ENCODE results near the gene PHF11. TPM values are rescaled to one million over a fixed set of nuclear protein-coding genes. Genes with fewer than 3 reads are reported as not detected.

PHF11 gene
- total RNA-seq, 1 donor from 2014 or later, result 16.4 TPM

DNA sequence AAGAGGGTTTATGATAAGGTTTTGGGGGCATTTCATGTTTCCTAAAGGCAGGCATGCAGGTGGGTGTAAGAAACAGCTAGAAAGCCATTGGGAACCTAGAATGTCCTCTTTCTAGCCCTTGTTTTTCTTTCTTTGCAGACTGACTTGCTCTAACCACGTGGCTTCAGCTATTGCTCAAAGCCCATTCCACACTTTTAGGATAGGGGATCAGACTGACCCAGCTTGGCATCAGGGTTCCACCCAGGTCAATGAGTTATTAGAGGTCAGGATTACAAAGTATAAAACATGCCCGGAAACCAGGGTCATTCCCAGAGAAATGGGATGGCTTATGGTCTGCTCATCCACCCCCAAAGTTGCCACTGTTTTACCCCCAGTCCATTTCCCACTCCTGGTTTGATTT lies 16.8 kb downstream of the PHF11 start:
- Mint-ChIP-seq H3K36me3 (ENCODE audit: low read depth, unreplicated experiment) (peaks cover 17% of the 10 kb centered on the region), H3K4me3 (ENCODE audit: unreplicated experiment) (no peak overlapping the region), H3K27me3 (ENCODE audit: unreplicated experiment) (peaks cover 2% of the 10 kb centered on the region), H3K4me1 (ENCODE audit: unreplicated experiment) (no peaks in the 10 kb centered on the region), H3K9me3 (ENCODE audit: unreplicated experiment) (no peaks in the 10 kb centered on the region), H3K27ac (ENCODE audit: unreplicated experiment) (no peak overlapping the region)
- TF ChIP-seq, protein P1, sequence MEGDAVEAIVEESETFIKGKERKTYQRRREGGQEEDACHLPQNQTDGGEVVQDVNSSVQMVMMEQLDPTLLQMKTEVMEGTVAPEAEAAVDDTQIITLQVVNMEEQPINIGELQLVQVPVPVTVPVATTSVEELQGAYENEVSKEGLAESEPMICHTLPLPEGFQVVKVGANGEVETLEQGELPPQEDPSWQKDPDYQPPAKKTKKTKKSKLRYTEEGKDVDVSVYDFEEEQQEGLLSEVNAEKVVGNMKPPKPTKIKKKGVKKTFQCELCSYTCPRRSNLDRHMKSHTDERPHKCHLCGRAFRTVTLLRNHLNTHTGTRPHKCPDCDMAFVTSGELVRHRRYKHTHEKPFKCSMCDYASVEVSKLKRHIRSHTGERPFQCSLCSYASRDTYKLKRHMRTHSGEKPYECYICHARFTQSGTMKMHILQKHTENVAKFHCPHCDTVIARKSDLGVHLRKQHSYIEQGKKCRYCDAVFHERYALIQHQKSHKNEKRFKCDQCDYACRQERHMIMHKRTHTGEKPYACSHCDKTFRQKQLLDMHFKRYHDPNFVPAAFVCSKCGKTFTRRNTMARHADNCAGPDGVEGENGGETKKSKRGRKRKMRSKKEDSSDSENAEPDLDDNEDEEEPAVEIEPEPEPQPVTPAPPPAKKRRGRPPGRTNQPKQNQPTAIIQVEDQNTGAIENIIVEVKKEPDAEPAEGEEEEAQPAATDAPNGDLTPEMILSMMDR (IDR thresholded peaks at IDR 0.05; ENCODE audit: unreplicated experiment), result no peak
- DNase-seq (ENCODE audit: low spot score), result no peak

DNA sequence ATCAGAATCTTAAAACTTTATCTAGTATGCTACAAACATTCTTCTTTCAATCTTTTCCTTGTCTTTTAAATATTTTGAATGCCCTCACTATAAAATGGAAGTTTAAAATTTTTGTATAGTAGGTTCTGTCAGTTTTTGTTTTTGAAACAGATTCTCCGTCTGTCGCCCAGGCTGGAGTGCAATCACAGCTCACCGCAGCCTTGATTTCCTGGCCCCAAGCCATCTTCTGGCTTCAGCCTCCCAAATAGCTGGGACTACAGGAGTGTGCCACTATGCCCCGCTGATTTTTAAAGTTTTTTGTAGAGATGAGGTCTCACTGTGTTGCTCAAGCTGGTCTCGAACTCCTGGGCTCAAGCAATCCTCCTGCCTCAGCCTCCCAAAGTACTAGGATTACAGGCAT lies 20.7 kb downstream of the PHF11 start:
- Mint-ChIP-seq H3K27me3 (ENCODE audit: unreplicated experiment) (peaks cover 2% of the 10 kb centered on the region), H3K4me3 (ENCODE audit: unreplicated experiment) (no peak overlapping the region), H3K27ac (ENCODE audit: unreplicated experiment) (no peak overlapping the region), H3K9me3 (ENCODE audit: unreplicated experiment) (no peaks in the 10 kb centered on the region), H3K36me3 (ENCODE audit: low read depth, unreplicated experiment) (peaks cover 19% of the 10 kb centered on the region), H3K4me1 (ENCODE audit: unreplicated experiment) (no peaks in the 10 kb centered on the region)
- TF ChIP-seq, protein P1 (IDR thresholded peaks at IDR 0.05; ENCODE audit: unreplicated experiment), result no peak
- DNase-seq (ENCODE audit: low spot score), result no peak

DNA sequence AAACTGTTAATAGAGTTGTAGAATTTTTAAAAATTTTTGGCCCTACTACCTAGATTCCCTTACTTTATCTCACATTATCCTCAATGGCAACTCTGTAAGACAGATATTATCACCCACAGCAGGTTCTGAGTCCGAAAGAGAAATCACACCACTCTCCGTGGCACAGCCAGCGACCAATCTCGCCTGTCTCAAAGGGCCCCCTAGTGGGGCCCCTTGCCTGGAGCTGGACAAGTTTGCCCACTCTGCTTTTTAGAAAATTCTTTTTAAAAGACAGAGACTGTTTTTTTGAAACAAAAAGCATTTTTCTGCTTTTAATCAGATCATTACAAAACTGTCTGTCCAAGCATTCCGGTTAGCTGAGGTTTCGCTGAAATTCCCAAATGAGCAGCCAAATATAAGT lies 21.7 kb downstream of the PHF11 start:
- H3K36me3 Mint-ChIP-seq (ENCODE audit: low read depth, unreplicated experiment), result peaks cover 19% of the 10 kb centered on the region
- H3K4me1 Mint-ChIP-seq (ENCODE audit: unreplicated experiment), result no peaks in the 10 kb centered on the region
- H3K4me3 Mint-ChIP-seq (ENCODE audit: unreplicated experiment), result no peak overlapping the region
- TF ChIP-seq, protein P1 (IDR thresholded peaks at IDR 0.05; ENCODE audit: unreplicated experiment), result peak; percentile 36
- H3K27ac Mint-ChIP-seq (ENCODE audit: unreplicated experiment), result no peak overlapping the region
- peaks cover 2% of the 10 kb centered on the region for H3K27me3 Mint-ChIP-seq (ENCODE audit: unreplicated experiment)
- H3K9me3 Mint-ChIP-seq (ENCODE audit: unreplicated experiment), result no peaks in the 10 kb centered on the region
- peak; percentile 17 for DNase-seq (ENCODE audit: low spot score)

DNA sequence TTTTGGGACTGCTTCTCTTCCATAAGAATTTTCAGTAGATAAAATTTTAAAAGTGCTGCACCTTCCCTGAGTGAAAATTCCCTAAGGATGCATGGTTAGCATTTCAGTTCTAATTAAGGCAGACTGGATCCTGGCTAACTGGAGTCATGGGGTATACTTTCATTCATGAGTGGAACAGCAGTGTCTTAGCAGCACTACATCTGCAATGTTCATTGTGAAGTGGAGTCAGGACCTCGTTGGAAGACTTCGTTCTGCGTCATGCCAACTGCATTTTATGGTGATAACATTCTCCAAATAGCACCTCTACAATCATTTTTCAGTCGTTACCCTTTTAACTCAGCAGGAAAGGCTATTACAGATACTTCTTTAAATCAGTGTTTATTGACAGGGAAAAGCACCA lies 25.5 kb downstream of the PHF11 start:
- TF ChIP-seq, protein P1 (IDR thresholded peaks at IDR 0.05; ENCODE audit: unreplicated experiment), result no peak
- Mint-ChIP-seq H3K27ac (ENCODE audit: unreplicated experiment) (no peak overlapping the region), H3K9me3 (ENCODE audit: unreplicated experiment) (no peaks in the 10 kb centered on the region), H3K4me3 (ENCODE audit: unreplicated experiment) (no peak overlapping the region), H3K36me3 (ENCODE audit: low read depth, unreplicated experiment) (peaks cover 5% of the 10 kb centered on the region), H3K27me3 (ENCODE audit: unreplicated experiment) (no peaks in the 10 kb centered on the region), H3K4me1 (ENCODE audit: unreplicated experiment) (no peaks in the 10 kb centered on the region)
- DNase-seq (ENCODE audit: low spot score), result no peak

DNA sequence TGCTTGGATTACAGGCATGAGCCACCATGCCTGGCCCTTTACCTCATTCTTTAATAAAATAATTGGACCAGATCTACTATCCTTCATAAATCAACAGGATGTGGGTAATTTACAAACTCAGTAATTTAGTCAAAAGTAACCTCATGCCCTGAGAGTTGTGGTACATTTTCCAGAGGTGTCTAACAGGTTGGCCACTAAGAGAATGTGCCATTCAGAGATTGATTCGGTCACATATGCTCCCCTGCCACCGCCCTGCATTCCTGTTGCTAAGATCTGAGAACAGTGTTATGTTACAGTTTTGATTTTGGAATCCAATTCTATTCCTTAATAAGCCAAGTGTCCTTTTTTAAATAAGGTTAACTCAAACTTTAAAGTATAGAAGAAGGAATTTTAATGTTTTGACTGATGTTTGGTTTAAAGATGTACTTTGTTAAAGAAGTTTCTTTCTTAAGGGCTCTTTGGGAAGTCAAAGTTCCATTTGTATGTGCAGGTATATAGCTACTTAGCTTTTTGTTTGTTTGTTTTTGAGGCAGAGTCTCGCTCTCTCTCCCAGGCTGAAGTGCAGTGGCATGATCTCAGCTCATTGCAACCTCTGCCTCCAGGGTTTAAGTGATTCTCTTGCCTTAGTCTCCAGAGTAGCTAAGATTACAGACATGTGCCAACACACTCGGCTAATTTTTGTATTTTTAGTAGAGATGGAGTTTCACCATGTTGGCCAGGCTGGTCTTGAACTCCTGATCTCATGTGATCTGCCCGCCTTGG lies 29.2 kb downstream of the PHF11 start:
- Mint-ChIP-seq H3K27ac (ENCODE audit: unreplicated experiment) (no peak overlapping the region), H3K4me3 (ENCODE audit: unreplicated experiment) (no peak overlapping the region), H3K4me1 (ENCODE audit: unreplicated experiment) (no peaks in the 10 kb centered on the region), H3K36me3 (ENCODE audit: low read depth, unreplicated experiment) (peaks cover 3% of the 10 kb centered on the region), H3K27me3 (ENCODE audit: unreplicated experiment) (no peaks in the 10 kb centered on the region), H3K9me3 (ENCODE audit: unreplicated experiment) (no peaks in the 10 kb centered on the region)
- no peak for DNase-seq (ENCODE audit: low spot score)
- TF ChIP-seq, protein P1 (IDR thresholded peaks at IDR 0.05; ENCODE audit: unreplicated experiment), result no peak
